HG02870 (cell line): ENCODE data around the gene LRRFIP1.

Experiments
- ATAC-seq: cut with Tn5 transposase; IDR thresholded peaks from one replicate; pipeline ENCODE4 v1.9.1; 2021; ENCODE audit warnings: mild to moderate bottlenecking, moderate library complexity; ENCODE audit not compliant: unreplicated experiment

Gene LRRFIP1

GRCh38 chr2:237617587-237617982, 9.8 kb upstream of the LRRFIP1 start:
- ATAC-seq, result no peak

DNA sequence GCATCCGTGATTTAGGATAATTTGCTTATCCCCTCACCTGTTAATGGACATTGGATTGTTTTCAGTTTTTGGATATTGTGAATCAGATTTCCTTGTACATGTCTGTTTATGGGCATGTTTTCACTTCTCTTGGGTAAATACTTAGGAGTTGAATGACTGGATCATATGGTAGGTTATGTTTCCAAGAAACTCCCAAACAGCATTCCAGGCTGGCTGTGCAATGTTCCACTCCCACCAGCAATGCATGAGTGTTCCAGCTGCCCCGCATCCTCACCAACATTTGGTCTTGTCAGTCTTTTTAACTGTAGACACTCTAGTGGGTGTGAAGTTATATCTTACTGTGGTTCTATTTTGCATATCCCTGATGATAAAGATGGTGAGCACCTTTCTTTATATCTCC, 8.9 kb upstream of the LRRFIP1 start:
- ATAC-seq, result no peak

GRCh38 chr2:237623428-237624403, 3.7 kb upstream of the LRRFIP1 start:
- ATAC-seq, result no peak

GRCh38 chr2:237624565-237624964, 2.8 kb upstream of the LRRFIP1 start:
- ATAC-seq, result no peak

DNA sequence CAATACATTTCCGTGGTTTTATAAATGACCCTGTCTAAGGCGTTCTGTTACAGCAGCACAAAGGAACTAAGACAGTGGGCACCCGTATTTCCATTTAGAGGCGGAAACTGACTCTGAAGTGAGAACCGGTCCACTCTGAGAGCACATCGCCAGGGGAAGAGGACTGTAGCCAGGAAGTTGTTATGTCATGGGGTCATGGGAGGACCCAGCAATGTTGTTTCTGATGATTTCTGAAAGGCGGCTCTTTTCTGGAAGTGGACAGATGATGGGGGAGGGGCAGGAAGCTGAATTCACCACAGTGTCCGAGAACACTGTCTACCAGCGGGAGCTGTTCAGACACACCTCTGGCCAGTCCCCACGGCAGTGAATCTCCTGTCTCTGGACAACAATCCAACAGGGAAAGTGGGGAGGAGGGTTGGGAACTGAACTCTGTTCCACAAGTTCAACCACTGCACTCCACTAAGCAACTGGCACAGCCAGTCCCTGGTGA, 2.1 kb upstream of the LRRFIP1 start:
- no peak for ATAC-seq

- no peak for ATAC-seq
Measured at GRCh38 chr2:237625777-237626176, 1.6 kb upstream of the LRRFIP1 start.

GRCh38 chr2:237626813-237627440, 460 bp upstream of the LRRFIP1 start:
- no peak for ATAC-seq

- ATAC-seq, result no peak
Measured at GRCh38 chr2:237628247-237629187, 1.1 kb downstream of the LRRFIP1 start.

DNA sequence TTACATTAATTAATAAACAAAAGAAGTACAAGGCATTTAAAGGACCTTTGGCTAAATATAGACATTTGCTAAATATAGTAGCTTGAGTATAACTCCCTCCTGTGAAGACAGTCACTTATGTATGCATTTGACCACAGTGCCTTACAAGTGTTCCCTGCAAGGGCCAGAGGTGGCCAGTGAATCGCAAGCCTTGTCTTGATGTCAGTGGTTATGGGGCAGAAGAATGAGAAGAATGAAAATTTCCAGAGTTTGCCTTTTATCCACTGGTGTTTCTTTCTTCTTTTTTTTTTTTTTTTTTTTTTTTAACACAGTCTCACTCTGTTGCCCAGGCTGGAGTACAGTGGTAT, 1.8 kb downstream of the LRRFIP1 start:
- ATAC-seq, result no peak

DNA sequence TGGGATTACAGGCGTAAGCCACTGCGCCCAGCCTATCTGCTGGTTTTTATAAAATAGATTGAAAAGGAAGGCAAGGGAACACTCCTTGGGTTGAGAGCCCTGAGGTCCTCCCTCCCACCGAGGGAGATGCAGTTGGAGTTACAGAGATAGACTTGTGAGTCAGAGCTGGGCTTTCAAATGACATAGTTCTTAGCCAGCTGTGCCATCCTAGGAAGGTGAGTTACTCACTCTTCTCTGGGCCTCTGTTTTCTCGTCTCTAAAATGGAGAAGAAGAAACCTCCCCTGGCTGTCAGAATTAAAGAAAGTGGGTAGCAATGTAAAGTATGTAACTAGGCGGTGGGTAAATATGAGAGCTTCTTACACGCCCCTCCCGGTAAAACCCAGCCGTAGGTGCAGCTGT, 2.4 kb downstream of the LRRFIP1 start:
- no peak for ATAC-seq

DNA sequence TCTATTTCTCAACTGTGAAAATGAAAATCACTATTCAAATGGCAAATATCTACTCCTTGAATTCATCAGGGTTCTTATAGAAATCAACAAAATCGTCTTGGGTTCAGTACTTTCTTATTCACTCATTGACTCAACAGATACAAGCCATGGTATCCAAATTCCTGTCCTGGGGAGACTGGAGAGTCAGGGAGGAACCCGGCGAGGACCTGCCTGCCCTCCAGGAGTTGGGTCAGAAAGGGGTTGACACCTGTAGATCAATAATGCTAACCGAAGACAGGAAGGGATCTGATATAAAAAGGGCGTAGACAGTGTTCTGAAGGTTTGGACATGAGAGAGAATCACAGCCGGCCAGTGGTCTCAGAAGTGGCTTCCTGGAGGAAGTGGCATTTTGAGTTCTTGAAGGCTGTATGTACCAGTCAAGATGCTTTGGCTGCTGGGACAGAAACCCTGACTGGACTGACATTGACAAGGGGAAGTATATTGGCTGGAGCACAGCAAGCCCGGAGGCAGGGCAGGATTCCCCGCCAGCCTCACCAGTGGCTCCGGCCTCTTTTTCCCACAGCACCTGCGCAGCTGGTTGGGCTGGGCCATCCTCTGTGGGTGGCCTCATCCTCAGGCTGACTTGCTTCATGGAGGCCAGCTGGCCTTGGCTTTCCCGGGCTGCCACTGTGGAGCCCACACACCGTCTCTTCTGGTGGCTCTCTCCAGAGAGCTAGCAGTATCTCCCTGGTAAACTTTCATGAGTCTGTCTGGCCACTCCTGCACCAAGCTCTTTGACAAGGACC, 3.0 kb downstream of the LRRFIP1 start:
- no peak for ATAC-seq

DNA sequence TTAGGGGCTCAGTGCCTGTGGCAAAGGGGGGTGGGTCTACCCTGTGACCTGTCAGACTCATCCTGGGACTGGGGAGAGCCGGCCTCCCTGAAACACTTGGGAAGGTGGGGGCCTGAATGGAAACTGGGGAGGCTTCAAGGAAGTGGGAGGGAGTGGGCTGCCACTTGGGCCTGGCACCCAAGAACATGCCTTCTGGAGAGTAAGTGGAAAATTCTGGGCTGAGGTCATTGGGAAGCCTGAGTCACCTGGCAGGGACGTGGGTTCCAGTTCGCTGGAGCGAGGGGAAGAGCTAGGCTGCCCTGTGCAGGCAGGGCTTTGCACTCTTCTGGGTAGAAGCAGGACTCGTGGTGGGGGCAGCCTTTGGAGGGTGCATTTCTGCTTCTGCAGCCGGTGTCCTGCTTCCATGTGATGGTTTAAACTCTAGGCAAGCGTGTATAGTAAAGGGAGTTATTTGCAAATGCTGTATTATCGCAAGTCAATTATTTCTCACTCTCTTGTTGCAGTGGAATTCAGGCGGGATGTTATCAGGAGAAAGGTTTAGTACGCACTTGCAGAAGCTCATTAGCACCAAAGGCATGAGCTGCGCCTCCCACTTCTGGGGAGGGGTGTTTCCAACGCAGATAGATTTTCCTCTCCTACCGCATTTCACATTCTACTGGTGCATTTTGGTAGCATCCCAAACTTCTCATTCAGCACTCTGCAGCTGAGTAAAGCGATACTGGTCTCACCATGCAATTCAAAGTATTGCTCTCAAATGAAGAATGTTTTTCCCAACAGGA, 3.8 kb downstream of the LRRFIP1 start:
- no peak for ATAC-seq

DNA sequence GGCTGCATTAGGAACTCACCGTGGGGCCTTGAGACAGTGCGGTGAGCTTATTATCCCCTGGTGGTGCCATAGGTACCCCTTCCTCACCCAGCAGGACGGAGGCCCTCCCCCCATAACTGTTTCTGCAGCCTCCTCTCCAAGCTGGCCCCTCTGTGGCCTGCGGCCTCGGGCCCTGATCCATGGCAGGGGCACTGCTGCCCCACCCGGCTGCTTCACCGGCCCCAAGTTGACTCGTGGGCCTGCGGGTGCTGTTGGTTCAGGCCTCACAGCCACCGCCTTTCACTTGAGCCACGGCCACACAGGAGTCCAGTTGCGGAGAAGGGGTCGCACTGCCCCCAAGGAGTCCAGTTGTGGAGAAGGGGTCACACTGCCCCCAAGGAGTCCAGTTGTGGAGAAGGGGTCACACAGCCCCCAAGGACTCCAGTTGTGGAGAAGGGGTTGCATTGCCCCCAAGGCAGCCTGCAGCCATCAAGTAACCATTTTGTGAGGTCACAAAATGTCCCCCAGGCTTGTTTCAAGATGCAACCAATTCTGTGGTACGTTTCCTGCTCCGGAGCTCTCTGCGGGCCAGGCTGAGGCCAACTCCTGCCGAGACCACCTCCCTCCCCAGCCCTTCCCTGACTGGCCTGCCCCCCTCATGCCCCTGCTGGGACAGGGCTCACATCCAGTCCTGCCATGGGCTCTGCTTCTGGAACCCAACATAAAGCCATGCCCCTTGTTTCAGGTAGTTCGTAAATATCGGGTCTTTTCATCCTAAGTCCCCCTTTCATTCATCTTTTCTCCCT, 4.6 kb downstream of the LRRFIP1 start:
- ATAC-seq, result no peak

GRCh38 chr2:237633061-237633561, 5.7 kb downstream of the LRRFIP1 start:
- ATAC-seq, result no peak

- ATAC-seq, result no peak
Measured at GRCh38 chr2:237636578-237636977, 9.2 kb downstream of the LRRFIP1 start.

DNA sequence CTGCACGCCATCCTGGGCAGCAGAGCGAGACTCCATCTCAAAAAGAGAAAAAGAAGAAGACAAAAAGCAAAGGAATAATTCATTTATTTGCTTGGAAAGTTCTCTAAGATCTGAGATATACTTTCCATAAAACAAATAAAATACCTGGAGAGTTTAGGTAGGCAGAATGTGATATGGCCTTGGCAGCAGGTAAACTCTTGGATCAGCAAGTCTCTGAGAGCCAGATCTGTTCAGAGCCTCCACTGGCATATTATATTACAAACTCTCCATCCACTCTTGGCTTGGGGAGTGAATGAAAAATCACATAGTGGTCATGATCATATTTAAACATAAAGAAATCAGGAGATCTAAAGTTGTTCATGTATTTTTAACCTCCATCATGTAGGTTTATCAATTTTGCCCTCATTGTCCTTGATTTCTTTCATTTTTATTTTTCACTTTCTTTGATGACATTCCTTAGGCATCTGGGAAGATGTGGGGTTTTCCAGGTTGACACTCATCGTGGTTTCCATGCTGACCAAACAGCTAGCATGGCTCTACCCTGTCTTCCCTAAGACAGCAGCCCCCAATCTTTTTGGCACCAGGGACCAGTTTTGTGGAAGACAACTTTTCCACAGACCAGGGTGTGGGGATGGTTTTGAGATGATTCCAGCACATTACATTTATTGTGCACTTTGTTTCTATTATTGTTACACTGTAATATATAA, 10.2 kb downstream of the LRRFIP1 start:
- ATAC-seq, result no peak

- ATAC-seq, result no peak
Measured at GRCh38 chr2:237638176-237638575, 10.8 kb downstream of the LRRFIP1 start.
